HG03139 (cell line): ENCODE data around the gene CDC27.
"Not testable (repeated sequence)": the region's sequence is repeated elsewhere in the genome, so short reads cannot be mapped to it uniquely, and the experiment has no call there.

Experiments used
- ATAC-seq: cut with Tn5 transposase; IDR thresholded peaks from one replicate; pipeline ENCODE4 v1.9.1; 2021; ENCODE audit not compliant: unreplicated experiment

Gene CDC27

DNA sequence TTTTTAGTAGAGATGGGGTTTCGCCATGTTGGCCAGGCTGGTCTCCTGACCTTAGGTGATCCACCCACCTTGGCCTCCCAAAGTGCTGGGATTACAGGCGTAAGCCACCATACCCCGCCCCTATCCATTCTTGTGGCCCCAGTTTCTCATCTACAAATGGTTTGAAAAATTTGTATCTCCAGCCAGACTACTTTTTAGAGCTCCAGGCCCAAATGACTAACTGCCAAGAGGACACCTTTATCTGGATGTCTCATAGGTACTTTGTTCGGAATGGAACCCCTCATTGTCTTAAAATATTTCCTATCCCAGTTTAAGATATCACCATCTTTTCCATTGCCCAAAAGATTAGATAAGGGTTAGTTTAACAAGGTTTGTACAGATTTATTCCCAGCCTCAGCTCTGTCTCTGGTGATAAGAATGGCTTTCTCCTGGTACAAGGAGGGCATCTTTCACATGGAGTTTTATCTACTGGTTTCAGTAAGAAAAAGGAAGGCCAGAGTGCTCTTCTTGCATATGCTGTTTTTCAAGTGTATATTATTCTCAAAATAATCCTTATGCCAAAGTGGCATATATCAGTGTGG lies 4.9 kb upstream of the CDC27 start:
- ATAC-seq: no peak

DNA sequence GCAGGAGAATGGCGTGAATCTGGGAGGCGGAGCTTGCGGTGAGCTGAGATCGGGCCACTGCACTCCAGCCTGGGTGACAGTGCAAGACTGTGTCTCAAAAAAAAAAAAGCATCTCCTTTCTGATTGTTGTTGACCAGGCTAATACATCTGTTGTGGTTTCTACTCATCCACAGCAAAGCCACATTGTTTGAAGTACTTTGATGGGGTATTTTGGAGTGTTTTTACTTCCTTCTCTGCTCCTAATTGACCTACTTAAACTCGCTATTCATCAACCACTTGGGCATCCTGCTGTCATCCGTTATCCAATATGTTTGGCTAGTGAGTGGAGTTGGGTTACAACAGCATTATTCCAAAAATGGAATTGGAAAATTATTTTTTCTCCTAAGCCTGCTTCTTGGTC lies 3.5 kb upstream of the CDC27 start:
- no peak for ATAC-seq

DNA sequence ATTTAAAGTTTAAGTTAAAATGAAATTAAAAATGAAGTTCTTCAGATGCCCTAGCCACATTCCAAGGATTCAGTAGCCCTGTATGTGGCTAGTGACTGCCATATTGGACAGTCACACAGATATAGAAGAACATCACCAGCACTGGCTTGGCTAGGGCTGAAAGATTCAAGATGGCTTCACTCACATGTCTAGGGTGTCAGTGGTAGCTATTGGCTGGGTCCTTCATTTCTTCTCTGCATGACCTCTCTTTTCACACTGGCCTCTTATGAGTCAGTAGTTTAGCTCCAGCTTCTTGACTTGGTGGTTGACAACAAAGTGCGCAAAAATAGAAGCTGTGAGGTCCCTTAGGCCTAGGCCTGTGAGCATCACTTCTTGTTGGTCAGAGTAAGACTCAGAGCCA lies 1.7 kb upstream of the CDC27 start:
- no peak for ATAC-seq

DNA sequence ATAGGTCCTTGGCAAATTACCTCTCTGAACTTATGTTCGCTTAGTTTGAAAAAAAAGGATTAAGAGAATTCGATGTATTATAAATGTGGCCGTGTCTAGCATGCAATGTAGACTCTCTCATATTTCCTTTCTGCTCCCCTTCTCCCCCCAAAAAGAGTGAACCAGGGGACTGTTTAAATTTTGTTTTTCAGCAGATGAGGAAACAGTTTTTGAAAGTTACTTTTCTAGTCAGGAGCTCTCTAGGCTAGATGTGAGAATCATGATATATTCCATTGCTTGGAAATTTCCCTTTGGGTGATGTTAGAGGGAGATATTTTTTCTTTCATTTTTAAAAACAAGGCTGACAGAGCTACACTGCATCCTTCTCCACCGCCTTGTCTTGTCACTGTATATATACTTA lies 1.1 kb upstream of the CDC27 start:
- no peak for ATAC-seq

DNA sequence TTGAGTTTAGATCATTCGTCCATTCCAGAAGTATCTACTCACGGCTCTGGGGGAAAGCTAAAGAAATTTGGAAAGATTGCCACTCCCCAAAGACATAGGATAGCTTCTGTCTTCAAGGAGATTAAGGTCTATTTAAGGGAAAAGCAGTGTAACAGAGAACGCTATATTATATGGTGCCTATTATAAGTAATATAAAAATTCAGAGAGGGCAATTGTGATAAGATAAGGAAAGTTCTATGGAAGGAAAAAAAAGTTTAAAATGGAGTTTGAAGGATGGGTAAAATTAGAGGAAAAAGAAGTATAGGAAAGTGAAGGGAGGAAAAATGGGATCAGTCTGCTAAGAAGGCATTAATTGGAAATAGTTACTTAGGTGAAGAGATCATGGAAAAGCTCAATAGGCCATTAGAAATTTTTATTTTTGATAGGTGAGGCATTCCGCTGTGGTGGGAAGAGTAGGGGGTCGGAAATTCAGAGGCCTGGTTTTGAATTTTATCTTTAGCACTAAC lies 690 bp upstream of the CDC27 start:
- no peak for ATAC-seq

DNA sequence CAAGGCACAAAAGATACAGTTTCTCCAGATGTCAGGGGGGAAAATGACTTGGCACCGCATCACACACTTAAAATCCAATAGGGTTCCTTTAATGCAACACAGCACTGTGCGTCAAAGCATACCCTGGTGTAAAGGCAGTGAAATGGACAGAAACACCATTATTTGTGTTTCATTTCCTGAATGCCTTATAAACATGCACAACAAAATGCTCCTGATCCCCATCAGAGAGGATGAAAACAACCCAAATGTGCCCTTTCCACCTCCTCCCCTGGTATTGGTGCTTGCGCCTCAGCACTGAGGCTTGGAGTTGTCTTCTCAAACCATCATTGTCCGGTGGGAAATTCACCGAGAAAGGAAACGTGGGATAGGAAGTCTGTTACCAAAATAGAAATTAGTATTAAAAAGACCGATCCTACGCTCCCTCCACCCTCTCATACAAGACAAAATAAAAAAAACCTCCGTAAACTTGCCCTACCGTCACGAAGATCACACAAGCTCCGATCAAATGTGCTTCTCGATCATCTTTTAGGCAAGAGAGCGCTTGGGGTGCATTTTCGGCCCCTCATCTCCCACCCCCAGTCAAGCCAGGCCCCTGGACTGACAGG lies 722 bp downstream of the CDC27 start:
- no peak for ATAC-seq

DNA sequence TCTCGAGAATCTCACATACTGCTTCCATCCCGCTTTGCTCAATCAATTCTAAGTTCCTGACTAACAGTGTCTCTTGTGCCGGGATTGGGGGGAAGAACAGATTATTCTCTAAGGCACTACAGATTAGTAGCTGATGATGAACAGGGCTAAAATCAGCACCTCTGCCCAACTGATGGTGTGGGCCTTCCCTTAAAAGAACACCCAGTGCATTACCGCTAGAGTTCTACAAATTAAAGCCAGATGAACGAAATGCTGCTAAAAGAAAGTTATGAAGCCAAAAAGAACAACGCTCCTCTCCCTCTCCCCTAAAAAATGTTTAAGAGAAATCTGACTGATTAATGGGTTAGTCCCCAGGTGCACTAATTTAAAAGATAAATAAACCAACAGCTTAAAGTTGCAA lies 4.4 kb downstream of the CDC27 start:
- no peak for ATAC-seq

DNA sequence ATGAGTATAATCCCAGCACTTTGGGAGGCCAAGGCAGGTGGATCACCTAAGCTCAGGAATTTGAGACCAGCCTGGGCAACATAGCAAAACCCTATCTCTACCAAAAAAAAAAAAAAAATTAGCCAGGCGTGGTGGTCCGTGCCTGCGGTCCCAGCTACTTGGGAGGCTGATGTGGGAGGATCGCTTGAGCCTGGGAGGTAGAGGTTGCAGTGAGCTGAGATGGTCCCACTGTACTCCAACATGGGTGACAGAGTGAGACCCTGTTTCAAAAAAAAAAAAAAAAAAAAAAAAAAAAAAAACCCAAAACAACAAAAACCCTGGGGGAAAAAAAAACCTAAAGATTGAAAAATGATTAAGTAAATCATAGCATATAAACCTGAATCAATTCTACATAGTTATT lies 8.1 kb downstream of the CDC27 start:
- ATAC-seq: not testable (repeated sequence)

DNA sequence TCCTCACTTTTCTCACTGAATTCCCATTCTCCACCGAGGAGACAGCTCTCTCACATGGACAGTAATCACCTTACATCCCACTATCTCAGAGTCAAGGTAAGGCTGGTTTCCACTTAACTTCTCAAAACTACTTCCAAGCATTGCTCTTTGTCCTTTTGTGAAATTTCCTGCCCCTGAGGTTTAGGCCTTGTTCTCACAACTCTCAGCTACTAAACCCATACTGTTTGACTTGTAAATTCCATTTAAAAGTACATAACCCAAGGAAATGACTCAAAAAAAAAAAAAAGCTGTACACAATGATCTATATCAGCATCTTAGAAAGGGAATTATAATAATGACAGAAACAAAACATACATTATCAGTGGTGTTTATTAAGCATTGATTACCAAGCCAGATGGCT lies 8.8 kb downstream of the CDC27 start:
- no peak for ATAC-seq

DNA sequence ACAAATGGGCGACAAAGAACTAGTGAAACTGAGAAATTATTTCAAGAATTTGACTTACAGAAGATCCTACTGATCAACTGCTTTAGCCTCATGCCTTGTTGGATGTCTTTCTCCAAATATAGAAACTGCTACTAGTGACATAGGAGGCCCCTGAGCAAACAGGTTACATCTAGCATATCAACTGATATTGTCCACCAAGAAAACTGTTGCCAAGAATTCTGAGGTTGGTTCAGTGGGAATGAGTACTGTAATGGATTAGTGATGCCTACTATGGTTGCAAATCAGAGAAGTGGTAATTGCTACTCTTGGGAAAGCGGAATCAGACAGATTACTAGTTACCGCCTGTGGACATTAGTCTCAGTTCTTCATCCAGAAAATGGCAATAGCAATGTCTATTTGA lies 10.0 kb downstream of the CDC27 start:
- ATAC-seq: no peak

DNA sequence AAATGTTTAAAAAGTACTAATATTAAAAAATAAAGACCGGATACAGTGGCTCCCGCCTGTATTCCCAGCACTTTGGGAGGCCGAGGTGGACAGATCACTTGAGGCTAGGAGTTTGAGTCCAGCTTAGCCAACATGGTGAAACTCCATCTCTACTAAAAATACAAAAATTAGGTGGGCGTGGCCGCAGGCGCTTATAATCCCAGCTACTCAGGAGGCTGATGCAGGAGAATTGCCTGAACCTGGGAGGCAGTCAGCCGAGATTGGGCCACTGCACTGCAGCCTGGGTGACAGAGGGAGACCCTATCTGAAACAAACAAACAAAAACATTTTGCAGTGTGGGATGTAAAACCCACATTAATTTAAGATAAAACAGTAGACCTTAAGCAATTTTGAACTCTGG lies 11.8 kb downstream of the CDC27 start:
- ATAC-seq: no peak

DNA sequence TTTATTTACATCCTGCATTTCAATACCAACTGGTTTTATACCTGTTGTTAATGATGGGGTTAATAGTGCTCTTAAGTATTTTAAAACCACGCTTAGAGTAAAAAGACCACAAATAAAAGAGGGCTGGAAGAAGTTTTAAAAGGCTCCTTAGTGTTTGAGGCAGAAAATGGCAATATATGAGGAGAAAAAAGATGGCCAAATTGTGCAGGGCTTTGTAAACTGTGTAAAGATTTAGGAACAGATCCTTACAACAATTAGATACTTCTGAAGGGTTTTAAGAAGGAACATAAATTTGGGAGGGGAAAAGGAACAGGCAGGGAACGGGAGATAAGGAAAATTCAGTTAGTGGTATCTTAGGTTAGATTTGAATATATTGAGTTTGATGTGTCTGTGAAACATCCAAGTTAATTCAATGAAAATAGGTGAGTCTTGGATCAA lies 12.7 kb downstream of the CDC27 start:
- no peak for ATAC-seq

DNA sequence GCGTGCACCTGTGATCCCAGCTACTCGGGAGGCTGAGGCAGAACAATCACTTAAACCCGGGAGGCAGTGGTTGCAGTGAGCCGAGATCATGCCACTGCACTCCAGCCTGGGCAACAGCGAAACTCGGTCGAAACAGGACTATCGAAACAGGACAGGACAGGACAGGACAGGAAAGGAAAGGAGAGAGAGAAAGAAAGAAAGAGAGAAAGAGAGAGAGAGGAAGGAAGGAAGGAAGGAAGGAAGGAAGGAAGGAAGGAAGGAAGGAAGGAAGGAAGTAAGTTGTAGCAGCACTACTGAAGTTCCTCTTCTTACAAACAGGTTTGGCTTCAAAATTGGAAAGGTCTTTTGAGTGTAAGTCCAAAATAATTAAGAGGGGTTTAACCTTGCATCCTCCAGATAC lies 14.3 kb downstream of the CDC27 start:
- ATAC-seq: not testable (repeated sequence)

DNA sequence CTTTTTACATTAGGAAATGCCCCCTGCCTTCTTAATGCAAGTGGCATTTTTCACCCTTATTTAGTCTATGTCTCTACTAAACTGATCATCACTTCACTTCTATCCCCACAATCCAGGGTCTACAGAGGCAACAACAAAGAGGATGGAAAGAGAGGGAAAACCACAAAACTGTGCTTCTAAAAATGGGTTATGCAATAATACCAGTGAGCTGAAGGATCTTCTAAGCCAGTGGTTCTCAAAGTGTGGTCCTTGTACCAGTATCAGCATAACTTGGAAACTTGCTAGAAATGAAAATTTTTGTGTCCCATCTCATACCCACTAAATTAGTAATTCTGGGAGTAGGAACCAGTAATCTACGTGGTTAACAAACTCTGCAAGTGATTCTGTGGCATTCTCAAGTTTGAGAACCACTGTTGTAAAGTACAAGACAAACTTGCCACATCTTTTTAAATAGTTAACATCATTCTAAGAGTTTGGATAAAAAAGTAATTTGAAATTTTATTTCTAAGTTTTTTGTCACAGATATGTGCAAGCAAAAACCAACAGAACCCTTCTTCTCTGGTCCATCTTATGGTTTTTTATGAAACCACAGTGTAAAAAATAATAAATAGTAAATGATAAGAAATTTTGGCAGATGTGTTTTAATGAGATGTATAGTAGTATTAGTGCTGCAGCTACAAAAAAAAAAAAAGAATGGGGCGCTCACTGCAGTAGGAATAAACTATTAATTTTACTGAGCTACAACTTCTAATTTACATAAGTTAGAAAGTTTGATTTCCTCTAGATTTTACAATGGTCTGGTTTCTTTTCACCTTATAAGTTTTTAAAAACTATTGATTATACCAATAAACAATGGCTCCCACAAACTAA lies 16.2 kb downstream of the CDC27 start:
- no peak for ATAC-seq

DNA sequence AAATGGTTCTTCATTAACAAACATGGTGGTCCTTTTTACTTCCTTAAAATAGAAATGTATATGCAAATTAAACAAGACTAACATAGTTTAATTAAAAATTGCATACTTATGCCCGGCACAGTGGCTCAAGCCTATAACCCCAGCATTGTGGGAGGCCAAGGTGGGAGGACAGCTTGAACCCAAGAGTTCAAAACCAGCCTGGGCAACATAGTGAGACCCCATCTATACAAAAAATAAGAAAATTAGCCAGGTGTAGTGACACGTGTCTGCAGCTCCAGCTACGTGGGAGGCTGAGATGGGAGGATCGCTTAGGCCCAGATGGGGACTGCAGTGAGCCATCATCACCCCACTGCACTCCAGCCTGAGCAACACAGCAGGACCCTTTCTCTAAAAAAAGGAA lies 18.4 kb downstream of the CDC27 start:
- no peak for ATAC-seq

DNA sequence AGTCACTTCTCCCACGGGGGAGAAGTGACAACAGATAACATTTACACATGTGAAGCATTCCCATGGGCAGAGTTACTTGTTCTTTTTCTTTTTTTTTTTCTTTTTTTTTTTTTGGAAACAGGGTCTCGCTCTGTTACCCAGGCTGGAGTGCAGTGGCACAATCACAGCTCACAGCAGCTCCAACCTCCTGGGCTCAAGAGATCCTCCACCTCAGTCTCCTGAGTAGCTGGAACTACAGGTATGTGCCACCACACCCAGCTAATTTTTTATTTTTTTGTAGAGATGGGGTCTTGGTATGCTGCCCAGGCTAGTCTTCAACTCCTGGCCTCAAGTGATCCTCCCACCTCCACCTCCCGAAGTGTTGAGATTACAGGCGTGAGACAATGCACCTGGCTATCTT lies 20.2 kb downstream of the CDC27 start:
- ATAC-seq: not testable (repeated sequence)

DNA sequence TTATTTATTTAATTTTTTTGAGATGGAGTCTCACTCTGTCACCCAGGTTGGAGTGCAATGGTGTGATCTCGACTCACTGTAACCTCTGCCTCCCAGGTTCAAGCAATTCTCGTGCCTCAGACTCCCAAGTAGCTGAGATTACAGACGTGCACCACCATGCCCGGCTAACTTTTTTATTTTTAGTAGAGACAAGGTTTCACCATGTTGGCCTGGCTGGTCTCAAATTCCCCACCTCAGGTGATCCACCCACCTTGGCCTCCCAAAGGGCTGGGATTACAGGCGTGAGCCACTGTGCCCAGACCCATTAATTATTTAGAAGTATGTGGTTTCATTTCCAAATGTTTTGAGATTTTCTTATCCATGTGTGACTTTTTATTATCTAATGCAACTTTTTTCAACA lies 22.2 kb downstream of the CDC27 start:
- not testable (repeated sequence) for ATAC-seq

DNA sequence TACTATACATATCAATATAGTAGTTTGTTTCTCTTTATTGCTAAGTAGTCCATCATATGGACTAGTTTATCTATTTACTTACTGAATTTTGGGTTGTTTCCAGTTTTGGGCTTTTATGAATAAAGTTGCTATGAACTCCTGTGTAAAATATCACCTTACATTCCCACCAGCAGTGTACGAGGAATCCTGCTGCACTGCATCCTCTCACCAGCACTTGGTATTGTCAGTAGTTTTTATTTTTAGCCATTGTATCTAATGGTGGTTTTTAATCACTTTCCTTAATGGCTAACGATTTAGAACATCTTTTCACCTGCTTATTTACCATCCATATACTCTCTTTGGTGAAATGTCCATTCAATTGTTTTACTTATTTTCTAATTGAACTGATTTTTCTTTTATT lies 24.0 kb downstream of the CDC27 start:
- ATAC-seq: no peak

DNA sequence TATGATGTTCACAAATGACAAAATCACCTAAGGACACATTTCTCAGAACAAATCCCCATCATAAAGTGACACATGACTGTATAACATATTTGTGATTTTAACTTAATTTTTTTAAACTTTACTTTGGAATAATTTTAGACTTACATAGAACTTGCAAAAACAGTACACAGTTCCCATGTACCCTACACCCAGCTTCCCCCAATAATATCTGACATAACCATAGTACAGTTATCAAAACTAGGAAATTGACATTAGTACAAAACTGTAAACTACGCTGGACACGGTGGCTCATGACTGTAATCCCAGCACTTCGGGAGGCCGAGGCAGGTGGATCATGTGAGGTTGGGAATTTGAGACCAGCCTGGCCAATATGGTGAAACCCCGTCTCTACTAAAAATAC lies 24.8 kb downstream of the CDC27 start:
- ATAC-seq: no peak

DNA sequence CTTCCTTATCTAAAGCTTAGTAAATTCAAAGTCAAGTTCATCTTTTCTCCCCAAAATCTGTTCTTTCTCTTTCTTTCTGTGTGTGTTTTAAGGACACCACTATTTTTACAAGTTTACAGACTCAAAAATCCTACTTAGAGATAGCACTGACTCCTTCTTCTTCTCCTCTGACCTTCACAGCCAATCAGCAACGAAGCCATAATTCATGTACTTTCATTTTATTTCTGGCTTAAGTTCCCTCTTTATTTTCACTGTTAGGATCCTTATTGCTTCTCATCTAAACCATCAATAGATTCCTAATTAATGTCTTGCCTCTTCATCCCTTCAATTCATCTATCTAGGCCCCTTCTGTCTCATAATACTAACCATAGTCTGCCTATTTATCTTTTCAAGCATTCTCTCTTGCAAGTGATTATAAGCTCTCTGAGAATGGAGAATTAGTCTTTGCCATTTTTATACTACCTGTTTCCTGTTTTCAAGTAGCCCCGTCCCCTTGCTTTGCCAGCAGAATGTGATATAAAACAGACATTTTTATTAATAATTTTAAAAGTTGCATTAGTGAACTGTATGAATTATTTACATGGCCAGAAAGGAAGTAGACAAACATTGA lies 27.0 kb downstream of the CDC27 start:
- ATAC-seq: no peak

DNA sequence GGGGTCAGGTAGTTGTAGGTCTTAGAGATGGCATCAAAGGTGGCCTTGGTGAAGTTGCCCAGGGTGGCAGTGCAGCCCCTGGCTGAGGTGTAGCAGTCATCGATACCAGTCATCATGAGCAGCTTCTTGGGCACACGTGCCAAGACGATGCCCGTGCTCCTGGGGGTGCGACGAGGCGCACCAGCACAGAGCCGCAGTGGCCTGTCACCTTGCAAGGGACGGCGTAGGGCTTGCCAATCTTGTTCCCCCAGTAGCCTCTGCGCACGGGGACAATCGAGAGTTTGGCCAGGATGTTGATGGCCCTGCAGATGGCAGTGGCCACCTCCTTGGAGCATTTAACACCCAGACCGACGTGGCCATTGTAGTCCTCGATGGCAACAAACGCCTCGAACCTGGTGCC lies 29.8 kb downstream of the CDC27 start:
- ATAC-seq: no peak

DNA sequence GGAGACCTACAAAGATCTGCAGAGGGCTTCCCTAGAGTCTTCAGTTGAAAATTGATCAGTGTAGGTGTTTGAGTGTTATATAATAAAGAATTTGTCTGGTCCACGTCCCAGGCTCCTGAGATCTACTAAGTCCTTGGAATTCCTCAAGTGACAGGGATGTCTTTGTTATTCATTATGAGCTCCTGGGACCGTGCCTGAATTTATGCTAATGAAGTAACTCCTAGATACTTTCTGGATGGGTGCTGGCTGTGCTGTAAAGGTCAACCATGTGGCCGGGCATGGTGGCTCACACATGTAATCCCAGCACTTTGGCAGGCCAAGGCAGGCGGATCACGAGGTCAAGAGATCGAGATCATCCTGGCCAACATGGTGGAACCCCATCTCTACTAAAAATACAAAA lies 43.7 kb downstream of the CDC27 start:
- ATAC-seq: no peak
